GM13976 (cell line): ENCODE results near the gene MAP3K10.

Experiments
- DNase-seq: peaks from one replicate; pipeline ENCODE4 v3.0.0; 2012; ENCODE audit warnings: low spot score
- in situ Hi-C: fragments of 300-500 bp; cut with MboI; formaldehyde crosslinking; loops from one replicate; pipeline ENCODE4 v1.12.0; 2022; ENCODE audit warnings: low sequenced_read_pairs, mixed read lengths, inconsistent platforms; ENCODE audit not compliant: unreplicated experiment
- TF ChIP-seq, protein P1 (sequence below): IDR thresholded peaks from 2 replicates; pipeline ENCODE4 v1.5.1; 2012; ENCODE audit warnings: borderline replicate concordance, mild to moderate bottlenecking; ENCODE audit not compliant: insufficient read depth; ENCODE audit errors: extremely low read depth, missing control alignments, control extremely low read depth

MAP3K10 gene

DNA sequence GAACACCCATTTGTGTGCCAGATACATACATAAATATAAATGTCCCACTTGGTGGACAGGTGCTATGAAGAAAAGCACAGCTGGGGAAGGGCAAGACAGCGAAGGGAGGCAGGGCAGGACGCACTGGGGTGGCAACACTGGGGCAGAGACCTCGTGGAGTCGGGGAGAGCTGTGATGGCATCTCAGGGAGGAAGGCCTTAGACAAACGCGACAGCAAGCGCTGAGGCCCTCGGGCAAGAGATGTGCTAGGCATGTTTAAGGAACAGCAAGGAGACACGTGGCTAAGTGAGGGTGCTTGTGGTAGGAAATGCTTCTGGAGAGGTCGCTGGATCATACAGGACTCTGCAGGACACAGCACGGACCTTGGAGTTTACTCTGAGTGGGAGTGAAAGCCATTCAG lies 58.6 kb downstream of the MAP3K10 start:
- in situ Hi-C loops = loop anchor here (25.0 kb wide), 1 partner anchor 362 kb away; no protein-coding TSS in a partner anchor
- TF ChIP-seq, protein P1, sequence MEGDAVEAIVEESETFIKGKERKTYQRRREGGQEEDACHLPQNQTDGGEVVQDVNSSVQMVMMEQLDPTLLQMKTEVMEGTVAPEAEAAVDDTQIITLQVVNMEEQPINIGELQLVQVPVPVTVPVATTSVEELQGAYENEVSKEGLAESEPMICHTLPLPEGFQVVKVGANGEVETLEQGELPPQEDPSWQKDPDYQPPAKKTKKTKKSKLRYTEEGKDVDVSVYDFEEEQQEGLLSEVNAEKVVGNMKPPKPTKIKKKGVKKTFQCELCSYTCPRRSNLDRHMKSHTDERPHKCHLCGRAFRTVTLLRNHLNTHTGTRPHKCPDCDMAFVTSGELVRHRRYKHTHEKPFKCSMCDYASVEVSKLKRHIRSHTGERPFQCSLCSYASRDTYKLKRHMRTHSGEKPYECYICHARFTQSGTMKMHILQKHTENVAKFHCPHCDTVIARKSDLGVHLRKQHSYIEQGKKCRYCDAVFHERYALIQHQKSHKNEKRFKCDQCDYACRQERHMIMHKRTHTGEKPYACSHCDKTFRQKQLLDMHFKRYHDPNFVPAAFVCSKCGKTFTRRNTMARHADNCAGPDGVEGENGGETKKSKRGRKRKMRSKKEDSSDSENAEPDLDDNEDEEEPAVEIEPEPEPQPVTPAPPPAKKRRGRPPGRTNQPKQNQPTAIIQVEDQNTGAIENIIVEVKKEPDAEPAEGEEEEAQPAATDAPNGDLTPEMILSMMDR = no peak
- DNase-seq = no peak

DNA sequence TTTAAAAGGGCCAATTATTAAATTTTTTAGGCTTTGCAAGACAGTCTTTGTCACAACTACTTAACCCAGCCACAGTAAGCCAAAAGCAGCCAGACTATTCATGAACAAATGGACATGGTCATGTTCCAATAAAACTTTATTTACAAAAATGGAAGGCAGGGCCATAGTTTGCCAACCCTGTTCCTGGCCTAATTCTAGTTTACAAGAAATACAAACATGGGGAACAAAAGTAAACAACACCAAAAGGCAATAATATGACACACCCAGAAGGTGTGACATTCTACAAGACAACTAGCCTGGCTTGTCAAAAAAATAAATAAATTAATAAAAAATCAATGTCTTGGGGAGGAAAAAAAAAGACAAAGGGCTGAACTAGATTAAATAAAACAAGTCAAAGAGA lies 60.0 kb downstream of the MAP3K10 start:
- TF ChIP-seq, protein P1 = no peak
- in situ Hi-C loops = no loop called here
- no peak for DNase-seq

DNA sequence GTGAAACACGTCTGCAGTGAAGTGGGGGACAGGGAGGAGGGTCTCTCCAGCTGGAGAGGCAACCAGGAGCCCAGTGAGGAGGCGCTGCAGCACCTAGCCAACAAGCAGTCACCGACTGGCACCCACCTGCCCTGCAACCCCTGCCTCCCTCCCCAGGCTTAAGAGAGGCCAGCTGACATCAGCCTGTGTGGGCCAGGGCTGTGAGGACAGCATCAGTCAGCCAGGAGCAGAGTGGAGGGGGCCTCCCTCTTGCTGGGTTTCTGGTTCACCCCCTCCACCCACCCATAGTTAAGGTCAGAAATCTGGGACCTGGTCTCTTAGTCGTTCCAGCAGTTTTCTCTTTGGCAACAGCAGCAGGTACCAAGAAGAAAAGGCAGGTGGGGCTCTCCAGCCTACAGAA lies 60.8 kb downstream of the MAP3K10 start:
- TF ChIP-seq, protein P1 = no peak
- DNase-seq = no peak
- in situ Hi-C loops = no loop called here

DNA sequence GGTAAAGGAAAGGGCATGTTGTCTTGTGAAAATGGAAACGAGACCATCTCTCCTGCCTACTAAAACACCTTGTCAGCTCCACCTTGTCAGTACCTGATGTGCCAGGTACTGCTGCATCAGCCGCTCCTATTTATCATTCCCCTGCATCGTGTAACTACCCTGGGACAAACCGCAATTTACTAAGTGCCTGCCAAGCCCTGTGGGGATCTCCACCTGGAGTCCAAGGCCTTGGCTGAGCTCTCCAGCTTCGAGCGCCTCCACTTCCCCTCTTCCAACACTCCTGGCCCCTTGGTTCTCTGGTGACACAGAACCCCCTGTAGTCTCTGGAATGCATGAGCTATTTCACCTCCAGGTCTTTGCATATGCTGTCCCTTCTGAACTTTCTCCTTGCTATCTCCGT lies 61.2 kb downstream of the MAP3K10 start:
- in situ Hi-C loops = no loop called here
- DNase-seq = no peak
- TF ChIP-seq, protein P1 = no peak

GRCh38 chr19:40253611-40254092 lies 62.4 kb downstream of the MAP3K10 start:
- TF ChIP-seq, protein P1 = no peak
- DNase-seq = no peak
- in situ Hi-C loops = no loop called here

GRCh38 chr19:40254714-40255418 lies 63.6 kb downstream of the MAP3K10 start:
- TF ChIP-seq, protein P1 = no peak
- in situ Hi-C loops = no loop called here

More at GRCh38 chr19:40254714-40255418, 63.6 kb downstream of the MAP3K10 start:
- DNase-seq = no peak
